B cell (primary cell): ENCODE results near the gene DOCK4. TPM values are rescaled to one million over a fixed set of nuclear protein-coding genes. Genes with fewer than 3 reads are reported as not detected.

Experiments
- ATAC-seq: fragments of 200-7000 bp; cut with Tn5 transposase; one replicate; pipeline ENCODE4 v1.10.0; 2021; ENCODE audit warnings: low read depth, mild to moderate bottlenecking, moderate number of reproducible peaks, moderate library complexity
- CTCF ChIA-PET: fragments of 350-600 bp; sonication (Branson Sonifier 250); formaldehyde crosslinking; loops from one replicate; lab custom pipeline; 2021; ENCODE audit warnings: antibody characterized with exemption, inconsistent platforms; lab: Charles Lee
- POLR2A ChIA-PET: fragments of 350-600 bp; sonication (Branson Sonifier 250); formaldehyde crosslinking; loops from one replicate; lab custom pipeline; 2021; ENCODE audit warnings: antibody characterized with exemption; lab: Charles Lee
- DNase-seq: peaks from one replicate; pipeline ENCODE4 v3.0.0; 2013
- H2AFZ ChIP-seq: 2 replicates; pipeline ENCODE4 v1.6.1; 2012; ENCODE audit warnings: mild to moderate bottlenecking, low read depth, low read length; ENCODE audit not compliant: insufficient read depth, poor library complexity, severe bottlenecking
- H3K27ac ChIP-seq, 2 donors: 1 replicate in 1 of 2; 2 replicates in 1 of 2; pipeline ENCODE4 v1.5.1; 2012 to 2013; ENCODE audit warnings: low read length in 2 of 2, mild to moderate bottlenecking in 2 of 2, moderate library complexity in 1 of 2
- H3K27me3 ChIP-seq, 4 experiments: fragments of 200-600 bp in 1 of 4; sonication (generic) in 1 of 4; replicated peaks in 1 of 4; 1 replicate in 2 of 4; 2 replicates in 2 of 4; pipeline versions ENCODE4 v1.6.1 to v1.7.0; 2013 to 2016; ENCODE audit warnings: low read length in 3 of 4, mild to moderate bottlenecking in 2 of 4, mixed read lengths in 1 of 4, moderate library complexity in 1 of 4; ENCODE audit not compliant: insufficient read depth in 4 of 4, control insufficient read depth in 3 of 4; ENCODE audit errors: control extremely low read depth in 1 of 4
- H3K36me3 ChIP-seq, 2 experiments: replicated peaks in 1 of 2; 1 replicate in 1 of 2; 2 replicates in 1 of 2; pipeline versions ENCODE4 v1.6.1 to v1.7.1; 2013; ENCODE audit warnings: low read length in 1 of 2; ENCODE audit not compliant: insufficient read depth in 2 of 2, control insufficient read depth in 1 of 2; ENCODE audit errors: control extremely low read depth in 1 of 2, extremely low read depth in 1 of 2
- H3K4me1 ChIP-seq, 2 donors: fragments of 200-600 bp in 1 of 2; sonication (generic) in 1 of 2; 1 replicate in 1 of 2; 2 replicates in 1 of 2; pipeline versions ENCODE4 v1.5.1 to v1.6.1; 2013 to 2017; ENCODE audit warnings: low read length in 2 of 2; ENCODE audit not compliant: control insufficient read depth in 2 of 2, insufficient read depth in 2 of 2
- H3K4me2 ChIP-seq: replicated peaks from 2 replicates; pipeline ENCODE3; 2012; ENCODE audit warnings: mild to moderate bottlenecking, low read depth, low read length; ENCODE audit not compliant: poor library complexity, severe bottlenecking
- H3K4me3 ChIP-seq, 5 experiments: fragments of 200-600 bp in 1 of 5; sonication (generic) in 1 of 5; 1 replicate in 3 of 5; 2 replicates in 2 of 5; pipeline versions ENCODE4 v1.5.1 to v1.7.0; 2011 to 2016; ENCODE audit warnings: low read length in 4 of 5, mild to moderate bottlenecking in 4 of 5, low read depth in 2 of 5, control low read depth in 1 of 5, moderate library complexity in 1 of 5; ENCODE audit not compliant: insufficient read depth in 1 of 5; ENCODE audit errors: control extremely low read depth in 1 of 5, extremely low read depth in 1 of 5
- H3K79me2 ChIP-seq: fragments of 200-600 bp; sonication (generic); one replicate; pipeline ENCODE4 v1.6.0; 2016; ENCODE audit warnings: low read length; ENCODE audit not compliant: control insufficient read depth, insufficient read depth
- H3K9ac ChIP-seq: fragments of 200-600 bp; sonication (generic); 2 replicates; pipeline ENCODE4 v1.6.1; 2017; ENCODE audit warnings: mild to moderate bottlenecking, low read length, moderate library complexity
- H3K9me3 ChIP-seq, 3 donors: one replicate each; pipeline versions ENCODE4 v1.6.1 to v1.7.1; 2013; ENCODE audit warnings: low read length in 2 of 3; ENCODE audit not compliant: control insufficient read depth in 2 of 3, insufficient read depth in 1 of 3; ENCODE audit errors: control extremely low read depth in 1 of 3
- H4K20me1 ChIP-seq: 2 replicates; pipeline ENCODE4 v1.6.0; 2012; ENCODE audit warnings: mild to moderate bottlenecking, low read length; ENCODE audit not compliant: insufficient read depth, control insufficient read depth, poor library complexity, severe bottlenecking
- H3K27ac Mint-ChIP-seq: one replicate; pipeline ENCODE4 v1.8.0; 2021; ENCODE audit warnings: mixed read lengths
- H3K27me3 Mint-ChIP-seq: one replicate; pipeline ENCODE4 v1.8.0; 2021; ENCODE audit warnings: mixed read lengths
- H3K4me1 Mint-ChIP-seq: one replicate; pipeline ENCODE4 v1.8.0; 2021; ENCODE audit warnings: mixed read lengths
- H3K4me3 Mint-ChIP-seq: one replicate; pipeline ENCODE4 v1.8.0; 2021; ENCODE audit warnings: mixed read lengths
- H3K9me3 Mint-ChIP-seq: one replicate; pipeline ENCODE4 v1.8.0; 2022; ENCODE audit warnings: mixed read lengths; ENCODE audit not compliant: insufficient read depth
- CTCF ChIP-seq: fragments of 200-600 bp; IDR thresholded peaks from one replicate; pipeline ENCODE4 v1.8.0; 2022; ENCODE audit warnings: antibody characterized with exemption, mild to moderate bottlenecking
- EZH2 ChIP-seq: IDR thresholded peaks from 2 replicates; pipeline ENCODE4 v1.6.1; 2012; ENCODE audit warnings: borderline replicate concordance, low read depth, mild to moderate bottlenecking, moderate library complexity, low read length; ENCODE audit not compliant: insufficient read depth, poor library complexity, severe bottlenecking
- WGBS: methylation state at CpG from one replicate; pipeline ENCODE4 v1.1.5; 2013; ENCODE audit warnings: missing lambda C conversion rate; ENCODE audit not compliant: insufficient coverage; 5-methylcytosine and 5-hydroxymethylcytosine counted together
- intact Hi-C: fragments of 100-400 bp; cut with micrococcal nuclease; formaldehyde crosslinking; loops from one replicate; pipeline ENCODE4 v1.10.0; 2022
- polyA plus RNA-seq: library from polyadenylated mRNA; depleted of rRNA; stranded (reverse); fragments of >200 nt; gene quantifications from 2 replicates; pipeline ENCODE4 v1.2.3, GENCODE V29; 2012
- total RNA-seq, 2 donors: library from RNA; stranded (reverse); fragments of 120-200 nt in 1 of 2; gene quantifications; 1 replicate in 1 of 2; 2 replicates in 1 of 2; pipeline versions ENCODE4 v1.2.3 to v1.2.4, GENCODE V29; 2013 to 2022

Gene DOCK4
- total and polyA plus RNA-seq, 2 donors (not counting 1 experiment from before 2014, with no cell fraction given): 0.03 to 4.1 TPM

- TF ChIP-seq EZH2 (no peak), CTCF (no peak)
- intact Hi-C loops: no loop called here
- Histone ChIP-seq H2AFZ (no peak overlapping the region), H3K27ac (no peak overlapping the region), H4K20me1 (no peaks in the 10 kb centered on the region), H3K9ac (no peak overlapping the region), H3K27me3 (no peaks in the 10 kb centered on the region), H3K79me2 (no peaks in the 10 kb centered on the region), H3K4me3 (no peak overlapping the region), H3K36me3 (no peaks in the 10 kb centered on the region), H3K4me2 (no peak overlapping the region), H3K4me1 (no peaks in the 10 kb centered on the region), H3K9me3 (no peaks in the 10 kb centered on the region)
- no peaks in the 10 kb centered on the region for H3K27me3 Mint-ChIP-seq
- ChIA-PET CTCF (no interaction called here), POLR2A (no interaction called here)
- H3K4me1 Mint-ChIP-seq: no peaks in the 10 kb centered on the region
- 86% methylated on average over 1 of the region's 3 CpGs for WGBS
- no peaks in the 10 kb centered on the region for H3K9me3 Mint-ChIP-seq
- H3K27ac Mint-ChIP-seq: no peak overlapping the region
- H3K4me3 Mint-ChIP-seq: no peak overlapping the region
- ATAC-seq: no peak
- DNase-seq: no peak
These were observed 363.7 kb downstream of the DOCK4 start for GRCh38 chr7:111842491-111842890.

DNA sequence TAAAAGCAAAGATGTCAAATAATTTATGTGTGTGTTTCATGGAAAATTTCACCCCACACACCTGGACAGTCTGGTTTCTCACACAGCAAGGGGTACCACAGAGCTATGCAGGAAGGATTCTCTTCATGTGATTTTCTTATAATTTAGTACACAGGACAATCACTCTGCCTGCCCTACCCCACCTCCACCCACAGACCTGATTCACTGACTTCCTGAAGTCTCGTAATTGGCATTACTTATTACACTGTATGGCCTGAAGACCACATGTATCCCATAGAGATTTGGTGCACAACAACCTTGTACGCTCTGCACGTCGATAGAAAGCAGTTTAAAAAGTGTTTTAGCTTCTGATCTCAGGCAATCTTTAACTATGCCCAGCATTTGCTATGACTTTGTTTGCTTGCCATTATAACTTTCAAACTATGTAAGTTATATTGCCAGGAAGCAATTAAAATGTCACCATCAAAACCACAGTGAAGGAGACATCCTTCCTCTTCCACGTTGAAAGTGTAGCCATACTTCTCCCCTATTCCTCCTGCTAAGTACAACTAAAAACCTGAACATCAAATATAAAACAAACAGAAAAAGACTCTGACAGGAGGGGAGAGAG is 364.5 kb downstream of the DOCK4 start:
- no peaks in the 10 kb centered on the region for H3K36me3 ChIP-seq
- no peaks in the 10 kb centered on the region for H3K9me3 ChIP-seq
- no peaks in the 10 kb centered on the region for H3K4me1 ChIP-seq
- Mint-ChIP-seq H3K4me3 (no peak overlapping the region), H3K9me3 (no peaks in the 10 kb centered on the region), H3K27ac (no peak overlapping the region), H3K4me1 (no peaks in the 10 kb centered on the region), H3K27me3 (no peaks in the 10 kb centered on the region)
- no peak overlapping the region for H2AFZ ChIP-seq
- ATAC-seq (no peak), DNase-seq (no peak)
- H3K79me2 ChIP-seq: no peaks in the 10 kb centered on the region
- WGBS: 5% methylated on average over 4 of the region's 5 CpGs
- intact Hi-C loops: no loop called here
- ChIA-PET POLR2A (no interaction called here), CTCF (no interaction called here)
- no peaks in the 10 kb centered on the region for H3K27me3 ChIP-seq
- H3K9ac ChIP-seq: no peak overlapping the region
- H3K4me3 ChIP-seq: no peak overlapping the region
- no peak overlapping the region for H3K4me2 ChIP-seq
- no peaks in the 10 kb centered on the region for H4K20me1 ChIP-seq
- no peak for TF ChIP-seq EZH2
- TF ChIP-seq CTCF: no peak
- H3K27ac ChIP-seq: no peak overlapping the region
